ENCODE results near the gene TM9SF1.
"Not testable (repeated sequence)": the region's sequence is repeated elsewhere in the genome, so short reads cannot be mapped to it uniquely, and the experiment has no call there.

The TM9SF1 gene

GRCh38 chr14:24224618-24225071, 29.4 kb upstream of the TM9SF1 start:
- no peak for FAIRE-seq

- not testable (repeated sequence) for FAIRE-seq
Measured at GRCh38 chr14:24222987-24223386, 27.7 kb upstream of the TM9SF1 start.

GRCh38 chr14:24219521-24219920, 24.3 kb upstream of the TM9SF1 start:
- no peak for FAIRE-seq

- no peak for FAIRE-seq
Measured at GRCh38 chr14:24219080-24219479, 23.8 kb upstream of the TM9SF1 start.

GRCh38 chr14:24216876-24217275, 21.6 kb upstream of the TM9SF1 start:
- FAIRE-seq: not testable (repeated sequence)

GRCh38 chr14:24216345-24216699, 21.1 kb upstream of the TM9SF1 start:
- FAIRE-seq: no peak

GRCh38 chr14:24215495-24216344, 20.5 kb upstream of the TM9SF1 start, which contains the start of gene MDP1:
Gene MDP1, minus strand, starts transcription at chr14:24216066. Its CDS starts 111 bp downstream, at chr14:24215955.
- no peak for FAIRE-seq

GRCh38 chr14:24213866-24214662, 18.8 kb upstream of the TM9SF1 start:
- FAIRE-seq: no peak

GRCh38 chr14:24212924-24213865, 18.0 kb upstream of the TM9SF1 start, which contains the start of gene CHMP4A:
Gene CHMP4A, minus strand, starts transcription at chr14:24213488. Its CDS starts 49 bp downstream, at chr14:24213439.
- peak; percentile 37 for FAIRE-seq

GRCh38 chr14:24211311-24211710, 16.1 kb upstream of the TM9SF1 start:
- FAIRE-seq: no peak

GRCh38 chr14:24207625-24208024, 12.4 kb upstream of the TM9SF1 start:
- FAIRE-seq: no peak

GRCh38 chr14:24207104-24207551, 11.9 kb upstream of the TM9SF1 start:
- FAIRE-seq: no peak

GRCh38 chr14:24206260-24207103, 11.2 kb upstream of the TM9SF1 start:
- FAIRE-seq: no peak

GRCh38 chr14:24204163-24205146, 9.2 kb upstream of the TM9SF1 start:
- FAIRE-seq: no peak

- not testable (repeated sequence) for FAIRE-seq
Measured at GRCh38 chr14:24203249-24203886, 8.1 kb upstream of the TM9SF1 start.

GRCh38 chr14:24202538-24202937, 7.3 kb upstream of the TM9SF1 start:
- not testable (repeated sequence) for FAIRE-seq

- FAIRE-seq: no peak
Measured at GRCh38 chr14:24198814-24199524, 3.7 kb upstream of the TM9SF1 start.

- no peak for FAIRE-seq
Measured at GRCh38 chr14:24197056-24197450, 1.8 kb upstream of the TM9SF1 start.
